ENCODE results near the gene SLC26A9. TPM values are rescaled to one million over a fixed set of nuclear protein-coding genes. Genes with fewer than 3 reads are reported as not detected.

SLC26A9 gene
- total RNA-seq, 1 donor from 2014 or later: 2.5 TPM

DNA sequence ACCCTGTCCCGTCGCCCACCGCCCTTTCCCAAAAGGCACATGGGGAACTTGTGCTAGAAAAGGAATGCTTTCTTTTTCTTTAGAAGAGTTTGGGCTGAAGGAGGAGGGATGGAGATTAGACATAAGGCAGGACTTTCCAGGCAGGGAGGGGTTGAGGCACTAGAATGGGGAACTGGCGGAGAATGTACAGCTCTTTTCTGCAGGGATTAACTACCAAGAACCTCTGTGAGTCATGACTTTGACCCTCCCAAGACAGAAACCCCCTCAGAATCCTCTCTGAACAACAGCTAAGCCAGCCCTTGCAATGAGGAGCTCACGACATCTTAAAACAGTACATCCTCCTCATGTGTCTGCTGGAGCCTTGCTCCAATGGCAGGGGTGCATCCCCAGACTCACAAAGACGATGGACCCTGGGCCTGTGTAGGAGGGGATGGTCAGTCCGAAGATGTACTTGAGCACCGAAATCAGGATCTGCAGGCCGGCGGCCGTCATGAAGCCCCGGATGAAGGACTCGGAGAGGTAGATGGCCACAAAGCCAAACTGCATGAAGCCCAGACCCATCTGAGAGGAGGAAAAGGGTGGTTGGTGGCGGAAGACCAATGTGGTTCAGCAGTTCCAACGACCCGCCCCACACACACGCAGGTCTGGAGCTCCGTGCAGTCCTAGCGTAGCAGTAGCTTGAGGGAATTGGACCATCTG is 13.6 kb downstream of the SLC26A9 start:
- no peaks in the 10 kb centered on the region for H3K9me3 Mint-ChIP-seq

DNA sequence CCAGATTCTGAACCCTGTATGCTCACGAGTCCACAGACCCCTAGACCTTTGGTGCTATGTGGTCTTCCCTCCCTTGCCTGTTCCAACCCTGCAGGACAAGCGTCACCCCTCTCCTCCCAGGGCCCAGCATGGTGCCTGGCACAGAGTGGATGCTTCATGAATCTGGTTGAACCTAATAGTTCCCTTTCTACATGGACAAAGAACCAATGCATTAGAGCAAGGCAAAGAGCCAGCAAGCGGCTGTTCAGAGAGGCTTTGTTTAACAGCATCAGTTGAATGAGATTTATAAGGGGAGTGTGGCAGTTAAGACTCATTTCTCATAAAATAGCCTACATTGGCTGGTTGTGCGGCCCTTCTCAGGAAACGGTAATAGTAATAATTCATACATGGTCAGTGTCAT is 14.9 kb downstream of the SLC26A9 start:
- Mint-ChIP-seq H3K4me1 (ENCODE audit: unreplicated experiment) (peaks cover 15% of the 10 kb centered on the region), H3K27me3 (peaks cover 16% of the 10 kb centered on the region), H3K27ac (no peak overlapping the region), H3K4me3 (no peak overlapping the region), H3K9me3 (no peaks in the 10 kb centered on the region), H3K36me3 (no peaks in the 10 kb centered on the region)
- no peak for DNase-seq (ENCODE audit: extremely low spot score, unreplicated experiment)
- TF ChIP-seq, protein P1, sequence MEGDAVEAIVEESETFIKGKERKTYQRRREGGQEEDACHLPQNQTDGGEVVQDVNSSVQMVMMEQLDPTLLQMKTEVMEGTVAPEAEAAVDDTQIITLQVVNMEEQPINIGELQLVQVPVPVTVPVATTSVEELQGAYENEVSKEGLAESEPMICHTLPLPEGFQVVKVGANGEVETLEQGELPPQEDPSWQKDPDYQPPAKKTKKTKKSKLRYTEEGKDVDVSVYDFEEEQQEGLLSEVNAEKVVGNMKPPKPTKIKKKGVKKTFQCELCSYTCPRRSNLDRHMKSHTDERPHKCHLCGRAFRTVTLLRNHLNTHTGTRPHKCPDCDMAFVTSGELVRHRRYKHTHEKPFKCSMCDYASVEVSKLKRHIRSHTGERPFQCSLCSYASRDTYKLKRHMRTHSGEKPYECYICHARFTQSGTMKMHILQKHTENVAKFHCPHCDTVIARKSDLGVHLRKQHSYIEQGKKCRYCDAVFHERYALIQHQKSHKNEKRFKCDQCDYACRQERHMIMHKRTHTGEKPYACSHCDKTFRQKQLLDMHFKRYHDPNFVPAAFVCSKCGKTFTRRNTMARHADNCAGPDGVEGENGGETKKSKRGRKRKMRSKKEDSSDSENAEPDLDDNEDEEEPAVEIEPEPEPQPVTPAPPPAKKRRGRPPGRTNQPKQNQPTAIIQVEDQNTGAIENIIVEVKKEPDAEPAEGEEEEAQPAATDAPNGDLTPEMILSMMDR (conservative IDR thresholded peaks at IDR 0.05): no peak

More for the DNA sequence above, 13.6 kb downstream of the SLC26A9 start:
- no peak overlapping the region for H3K27ac Mint-ChIP-seq
- H3K4me3 Mint-ChIP-seq: no peak overlapping the region
- DNase-seq (ENCODE audit: extremely low spot score, unreplicated experiment): no peak
- TF ChIP-seq, protein P1 (conservative IDR thresholded peaks at IDR 0.05): no peak
- H3K4me1 Mint-ChIP-seq (ENCODE audit: unreplicated experiment): peaks cover 23% of the 10 kb centered on the region
- no peaks in the 10 kb centered on the region for H3K36me3 Mint-ChIP-seq
- H3K27me3 Mint-ChIP-seq: peaks cover 16% of the 10 kb centered on the region

DNA sequence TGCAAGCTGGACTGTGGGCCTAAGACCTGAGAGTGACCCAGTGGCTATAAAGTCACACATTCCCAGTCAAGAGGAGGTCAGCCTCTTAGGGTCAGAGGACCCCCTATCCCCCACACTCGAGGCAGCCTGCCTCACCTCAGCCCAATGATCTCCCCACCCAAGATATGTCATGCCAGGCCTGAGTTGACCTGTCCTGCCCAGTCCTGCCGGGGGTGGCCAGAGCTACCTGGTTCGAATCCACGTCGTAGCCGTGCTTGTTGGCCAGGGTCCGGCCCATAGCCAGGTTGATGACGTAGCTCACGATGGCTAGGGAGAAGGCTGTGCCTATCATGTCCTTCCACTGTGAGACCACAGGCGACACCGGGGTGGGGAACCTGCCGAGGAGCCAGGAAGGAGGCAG is 15.6 kb downstream of the SLC26A9 start:
- Mint-ChIP-seq H3K27ac (no peak overlapping the region), H3K36me3 (no peaks in the 10 kb centered on the region), H3K9me3 (no peaks in the 10 kb centered on the region), H3K4me3 (no peak overlapping the region), H3K4me1 (ENCODE audit: unreplicated experiment) (peaks cover 15% of the 10 kb centered on the region), H3K27me3 (peaks cover 16% of the 10 kb centered on the region)
- no peak for DNase-seq (ENCODE audit: extremely low spot score, unreplicated experiment)
- TF ChIP-seq, protein P1 (conservative IDR thresholded peaks at IDR 0.05): no peak

DNA sequence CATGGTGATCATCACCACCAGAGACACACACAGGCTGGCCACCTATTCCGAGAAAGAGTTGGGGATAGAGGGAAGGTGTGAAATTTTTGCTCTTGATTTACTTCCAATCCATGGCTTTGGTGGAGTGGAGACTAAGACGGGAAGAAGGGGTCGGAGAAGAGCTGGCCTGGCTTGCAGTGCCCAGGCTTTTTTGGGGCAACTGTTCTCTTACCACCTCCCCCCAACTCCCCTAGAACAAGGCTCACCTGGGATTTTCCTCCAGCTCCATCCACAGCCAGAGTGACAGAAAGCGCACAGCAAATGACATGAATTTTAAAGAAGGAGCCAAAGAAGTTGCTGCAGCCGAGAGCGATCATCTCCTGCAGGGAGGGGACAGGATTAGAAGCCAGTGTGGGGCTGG is 16.0 kb downstream of the SLC26A9 start:
- TF ChIP-seq, protein P1 (conservative IDR thresholded peaks at IDR 0.05): no peak
- Mint-ChIP-seq H3K4me1 (ENCODE audit: unreplicated experiment) (peaks cover 15% of the 10 kb centered on the region), H3K36me3 (no peaks in the 10 kb centered on the region), H3K4me3 (no peak overlapping the region), H3K27me3 (peaks cover 16% of the 10 kb centered on the region), H3K9me3 (no peaks in the 10 kb centered on the region), H3K27ac (no peak overlapping the region)
- no peak for DNase-seq (ENCODE audit: extremely low spot score, unreplicated experiment)

DNA sequence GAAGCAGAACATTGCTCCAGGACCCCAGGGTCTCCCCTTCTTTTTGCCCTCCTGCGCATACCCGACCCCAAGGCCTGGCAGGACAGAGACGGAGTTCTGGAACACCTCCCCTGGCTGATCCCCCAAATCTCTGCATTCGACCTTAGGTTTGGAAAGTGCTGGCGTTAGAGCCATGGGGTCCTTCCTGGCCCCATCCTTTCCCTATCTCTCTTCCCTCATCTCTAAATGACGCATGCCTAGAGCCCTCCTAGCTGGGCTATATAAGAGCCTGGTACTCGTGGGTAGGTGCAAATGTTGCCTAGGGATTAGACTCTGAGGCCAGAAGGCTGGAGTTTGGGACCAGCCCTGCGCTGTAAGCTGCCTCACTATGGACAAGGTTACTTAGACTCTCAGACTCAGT is 16.6 kb downstream of the SLC26A9 start:
- H3K36me3 Mint-ChIP-seq: no peaks in the 10 kb centered on the region
- DNase-seq (ENCODE audit: extremely low spot score, unreplicated experiment): no peak
- no peak overlapping the region for H3K27ac Mint-ChIP-seq
- no peaks in the 10 kb centered on the region for H3K9me3 Mint-ChIP-seq
- peaks cover 13% of the 10 kb centered on the region for H3K27me3 Mint-ChIP-seq
- H3K4me1 Mint-ChIP-seq (ENCODE audit: unreplicated experiment): peaks cover 15% of the 10 kb centered on the region
- TF ChIP-seq, protein P1 (conservative IDR thresholded peaks at IDR 0.05): no peak
- H3K4me3 Mint-ChIP-seq: no peak overlapping the region
